NCI-H146 treated with DMSO at 0.1 percent for 48 hours (cell line): ENCODE data around the gene NRDC.

Source experiments
- DNase-seq: peaks from one replicate; lab custom pipeline; 2025; ENCODE audit not compliant: unreplicated experiment; lab: John Stamatoyannopoulos, UW

NRDC gene

GRCh38 chr1:51784997-51785421 is 93.5 kb downstream of the NRDC start:
- DNase-seq: no peak

GRCh38 chr1:51780927-51781326 is 97.6 kb downstream of the NRDC start:
- DNase-seq: no peak

GRCh38 chr1:51776408-51776807 is 102.1 kb downstream of the NRDC start:
- DNase-seq: no peak

- DNase-seq: peak; percentile 32
Measured at GRCh38 chr1:51768971-51769588, 109.4 kb downstream of the NRDC start.

GRCh38 chr1:51761351-51761750 is 117.2 kb downstream of the NRDC start:
- no peak for DNase-seq

GRCh38 chr1:51760872-51761271 is 117.7 kb downstream of the NRDC start:
- DNase-seq: no peak

GRCh38 chr1:51758310-51758709 is 120.2 kb downstream of the NRDC start:
- no peak for DNase-seq

GRCh38 chr1:51756290-51756689 is 122.2 kb downstream of the NRDC start:
- DNase-seq: no peak

- no peak for DNase-seq
Measured at GRCh38 chr1:51755437-51755836, 123.1 kb downstream of the NRDC start.

- DNase-seq: no peak
Measured at GRCh38 chr1:51754666-51755065, 123.9 kb downstream of the NRDC start.

- DNase-seq: no peak
Measured at GRCh38 chr1:51753969-51754368, 124.6 kb downstream of the NRDC start.

- DNase-seq: no peak
Measured at GRCh38 chr1:51752073-51752948, 126.2 kb downstream of the NRDC start.

GRCh38 chr1:51750729-51751128 is 127.8 kb downstream of the NRDC start:
- no peak for DNase-seq

- no peak for DNase-seq
Measured at GRCh38 chr1:51750218-51750617, 128.3 kb downstream of the NRDC start.

- DNase-seq: no peak
Measured at GRCh38 chr1:51749151-51749550, 129.4 kb downstream of the NRDC start.

GRCh38 chr1:51745304-51745570 is 133.3 kb downstream of the NRDC start:
- peak; percentile 7 for DNase-seq

GRCh38 chr1:51744506-51745303 is 133.8 kb downstream of the NRDC start:
- DNase-seq: no peak

- no peak for DNase-seq
Measured at GRCh38 chr1:51741121-51741681, 137.3 kb downstream of the NRDC start.

- no peak for DNase-seq
Measured at GRCh38 chr1:51740652-51741051, 137.9 kb downstream of the NRDC start.
